Measurements from ENCODE around the gene COL5A3.
"Not testable (repeated sequence)": the region's sequence is repeated elsewhere in the genome, so short reads cannot be mapped to it uniquely, and the experiment has no call there.

Gene COL5A3

DNA sequence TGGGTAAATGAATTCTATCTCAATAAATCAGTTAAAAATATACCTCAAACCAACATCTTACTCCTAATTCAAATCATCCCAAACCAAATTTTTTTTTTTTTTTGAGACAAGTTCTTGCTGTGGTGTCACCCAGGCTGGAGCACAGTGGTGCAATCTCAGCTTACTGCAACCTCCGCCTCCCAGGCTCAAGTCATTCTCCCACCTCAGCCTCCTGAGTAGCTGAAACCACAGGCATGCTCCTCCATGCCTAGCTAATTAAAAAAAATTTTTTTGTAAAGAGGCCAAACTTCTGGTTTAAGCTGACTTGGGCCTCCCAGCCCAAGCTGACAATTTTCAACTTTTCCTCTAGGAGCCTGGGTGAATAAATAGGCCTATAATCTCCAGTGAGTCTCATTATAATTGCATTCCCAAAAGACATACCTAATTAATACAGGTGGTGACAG lies 51.9 kb downstream of the COL5A3 start:
- H3K4me1 ChIP-seq (ENCODE audit: control insufficient read depth, insufficient read depth, low read length) = no peaks in the 10 kb centered on the region
- no peaks in the 10 kb centered on the region for H3K9me3 ChIP-seq (ENCODE audit: control insufficient read depth, insufficient read depth, low read length)
- no peak overlapping the region for H3K27ac ChIP-seq (ENCODE audit: low read length)
- no peak for DNase-seq (ENCODE audit: low read depth, low spot score)
- no CpG with 5 or more reads among the region's 1 CpG for WGBS (ENCODE audit: insufficient coverage, insufficient read length)
- H3K27me3 ChIP-seq (ENCODE audit: control insufficient read depth, insufficient read depth, low read length) = 0 out of 2 replicates have a peak, but pooled peaks cover 2% of the 10 kb centered on the region
- H3K36me3 ChIP-seq (ENCODE audit: control insufficient read depth, insufficient read depth, low read length) = no peaks in the 10 kb centered on the region
- no peak overlapping the region for H3K4me3 ChIP-seq (ENCODE audit: low read length)

DNA sequence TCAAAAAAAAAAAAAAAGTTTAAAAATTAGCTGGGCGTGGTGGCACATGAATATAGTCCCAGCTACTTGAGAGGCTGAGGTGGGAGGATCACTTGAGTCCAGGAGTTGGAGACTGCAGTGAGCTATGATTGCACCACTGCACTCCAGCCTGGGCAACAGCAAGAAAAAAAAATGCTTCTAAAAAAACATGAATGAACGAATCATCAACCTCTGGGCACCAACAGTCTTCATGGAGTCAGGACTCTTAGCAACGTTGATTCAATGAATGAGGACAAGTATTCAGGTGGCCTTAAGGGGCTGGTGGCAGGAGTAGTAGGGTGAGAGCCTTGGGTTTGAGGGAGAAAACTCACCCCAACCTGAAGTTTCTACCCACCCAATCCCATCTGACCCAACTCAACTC lies 53.3 kb downstream of the COL5A3 start:
- no peak overlapping the region for H3K27ac ChIP-seq (ENCODE audit: low read length)
- no CpG with 5 or more reads among the region's 3 CpGs for WGBS (ENCODE audit: insufficient coverage, insufficient read length)
- H3K36me3 ChIP-seq (ENCODE audit: control insufficient read depth, insufficient read depth, low read length) = no peaks in the 10 kb centered on the region
- H3K9me3 ChIP-seq (ENCODE audit: control insufficient read depth, insufficient read depth, low read length) = no peaks in the 10 kb centered on the region
- no peak overlapping the region for H3K4me3 ChIP-seq (ENCODE audit: low read length)
- peaks cover 2% of the 10 kb centered on the region; the same call in 1 of the 2 replicates for H3K4me1 ChIP-seq (ENCODE audit: control insufficient read depth, insufficient read depth, low read length)
- 0 out of 2 replicates have a peak, but pooled peaks cover 2% of the 10 kb centered on the region for H3K27me3 ChIP-seq (ENCODE audit: control insufficient read depth, insufficient read depth, low read length)
- no peak for DNase-seq (ENCODE audit: low read depth, low spot score)

DNA sequence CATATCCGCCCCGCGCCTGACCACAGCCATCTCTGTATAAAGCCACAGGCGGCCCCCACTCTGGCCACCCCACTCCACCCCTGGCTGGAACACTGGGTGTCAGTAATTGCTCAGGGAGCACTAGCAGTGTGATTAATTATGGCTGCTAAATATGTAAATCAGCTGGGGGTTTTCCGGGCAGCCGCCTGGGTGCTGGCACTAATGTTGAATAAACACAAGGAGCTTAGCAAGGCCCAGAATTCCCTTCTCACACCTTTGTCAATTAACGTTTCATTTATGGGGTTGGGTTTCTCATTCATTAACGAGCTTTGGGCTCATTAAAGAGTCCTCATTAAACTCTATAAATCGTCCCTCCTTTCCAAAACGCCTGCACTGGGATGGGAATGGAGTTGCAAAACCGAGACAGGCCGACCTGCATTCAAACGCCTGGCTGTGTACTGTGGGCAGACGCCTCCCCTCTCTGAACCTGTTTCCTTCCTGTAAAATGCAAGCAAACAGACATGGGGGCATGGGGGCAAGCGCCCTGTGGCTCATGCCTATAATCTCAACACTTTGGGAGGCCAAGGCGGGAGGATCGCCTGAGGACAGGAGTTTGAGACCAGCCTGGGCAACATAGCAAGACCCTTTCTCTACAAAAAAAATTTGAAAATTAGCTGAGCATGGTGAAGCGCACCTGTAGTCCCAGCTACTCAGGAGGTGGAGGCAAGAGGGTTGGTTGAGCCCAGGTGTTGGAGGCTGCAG lies 56.3 kb downstream of the COL5A3 start:
- H3K27me3 ChIP-seq (ENCODE audit: control insufficient read depth, insufficient read depth, low read length) = no peaks in the 10 kb centered on the region
- H3K27ac ChIP-seq (ENCODE audit: low read length) = no peak overlapping the region
- H3K36me3 ChIP-seq (ENCODE audit: control insufficient read depth, insufficient read depth, low read length) = no peaks in the 10 kb centered on the region
- H3K4me1 ChIP-seq (ENCODE audit: control insufficient read depth, insufficient read depth, low read length) = peaks cover 2% of the 10 kb centered on the region; the same call in 1 of the 2 replicates
- DNase-seq (ENCODE audit: low read depth, low spot score) = no peak
- H3K4me3 ChIP-seq (ENCODE audit: low read length) = no peak overlapping the region
- WGBS (ENCODE audit: insufficient coverage, insufficient read length) = no CpG with 5 or more reads among the region's 18 CpGs
- no peaks in the 10 kb centered on the region for H3K9me3 ChIP-seq (ENCODE audit: control insufficient read depth, insufficient read depth, low read length)

DNA sequence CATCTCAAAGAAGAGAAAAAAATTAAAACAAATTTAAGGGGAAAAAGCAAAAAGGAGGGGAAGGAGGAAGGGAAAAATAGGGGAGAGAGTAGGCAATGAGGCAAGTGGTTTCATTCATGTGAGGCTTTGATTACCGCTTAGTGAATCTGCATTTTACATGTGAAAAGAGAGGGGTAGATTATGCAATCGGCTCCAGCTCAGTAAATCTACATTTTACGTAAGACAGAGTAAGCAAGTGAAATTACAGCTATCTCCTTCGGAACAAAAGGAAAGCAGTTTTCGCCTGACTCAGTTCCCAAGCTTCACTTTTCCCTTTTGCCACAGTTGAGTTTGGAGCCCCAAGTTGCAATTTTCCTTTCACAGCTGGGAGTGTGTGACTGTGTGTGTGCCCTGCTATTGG lies 58.0 kb downstream of the COL5A3 start:
- no peaks in the 10 kb centered on the region for H3K36me3 ChIP-seq (ENCODE audit: control insufficient read depth, insufficient read depth, low read length)
- no peaks in the 10 kb centered on the region for H3K27me3 ChIP-seq (ENCODE audit: control insufficient read depth, insufficient read depth, low read length)
- no peak overlapping the region for H3K4me3 ChIP-seq (ENCODE audit: low read length)
- H3K4me1 ChIP-seq (ENCODE audit: control insufficient read depth, insufficient read depth, low read length) = peaks cover 2% of the 10 kb centered on the region; the same call in 1 of the 2 replicates
- DNase-seq (ENCODE audit: low read depth, low spot score) = no peak
- no CpG with 5 or more reads among the region's 5 CpGs for WGBS (ENCODE audit: insufficient coverage, insufficient read length)
- no peak overlapping the region for H3K27ac ChIP-seq (ENCODE audit: low read length)
- H3K9me3 ChIP-seq (ENCODE audit: control insufficient read depth, insufficient read depth, low read length) = no peaks in the 10 kb centered on the region

GRCh38 chr19:9947441-9947840 lies 62.9 kb downstream of the COL5A3 start:
- H3K4me1 ChIP-seq (ENCODE audit: control insufficient read depth, insufficient read depth, low read length) = peaks cover 4% of the 10 kb centered on the region; the same call in 1 of the 2 replicates
- H3K27ac ChIP-seq (ENCODE audit: low read length) = no peak overlapping the region
- H3K4me3 ChIP-seq (ENCODE audit: low read length) = no peak overlapping the region
- H3K9me3 ChIP-seq (ENCODE audit: control insufficient read depth, insufficient read depth, low read length) = no peaks in the 10 kb centered on the region
- H3K27me3 ChIP-seq (ENCODE audit: control insufficient read depth, insufficient read depth, low read length) = no peaks in the 10 kb centered on the region
- no CpG with 5 or more reads among the region's 4 CpGs for WGBS (ENCODE audit: insufficient coverage, insufficient read length)
- H3K36me3 ChIP-seq (ENCODE audit: control insufficient read depth, insufficient read depth, low read length) = no peaks in the 10 kb centered on the region
- DNase-seq (ENCODE audit: low read depth, low spot score) = no peak

DNA sequence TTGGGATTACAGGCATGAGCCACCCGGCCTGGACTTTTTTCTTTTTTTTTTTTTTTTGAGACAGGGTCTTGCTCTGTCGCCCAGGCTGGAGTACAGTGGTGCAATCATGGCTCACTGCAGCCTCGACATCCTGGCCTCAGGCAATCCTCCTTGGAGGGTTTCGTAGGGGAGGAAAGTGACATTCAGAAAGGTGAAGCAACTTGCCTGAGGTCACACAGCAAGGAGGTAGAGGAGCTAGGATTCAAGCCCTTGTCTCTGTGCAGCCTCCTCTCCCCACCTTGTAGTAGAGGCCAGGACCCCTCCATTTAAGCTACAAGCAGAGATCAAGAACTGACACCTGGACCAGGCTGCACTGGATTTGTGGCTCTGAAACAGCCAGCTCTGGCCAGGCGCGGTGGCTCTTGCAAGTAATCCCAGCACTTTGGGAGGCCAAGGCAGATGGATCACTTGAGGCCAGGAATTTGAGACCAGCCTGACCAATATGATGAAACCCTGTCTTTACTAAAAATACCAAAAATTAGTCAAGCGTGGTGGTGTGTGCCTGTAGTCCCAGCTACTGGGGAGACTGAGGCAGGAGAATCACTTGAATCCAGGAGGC lies 63.7 kb downstream of the COL5A3 start:
- DNase-seq (ENCODE audit: low read depth, low spot score); H3K36me3 ChIP-seq (ENCODE audit: control insufficient read depth, insufficient read depth, low read length); H3K27ac ChIP-seq (ENCODE audit: low read length); H3K4me1 ChIP-seq (ENCODE audit: control insufficient read depth, insufficient read depth, low read length); H3K27me3 ChIP-seq (ENCODE audit: control insufficient read depth, insufficient read depth, low read length); H3K4me3 ChIP-seq (ENCODE audit: low read length); H3K9me3 ChIP-seq (ENCODE audit: control insufficient read depth, insufficient read depth, low read length): not testable (repeated sequence)
- WGBS (ENCODE audit: insufficient coverage, insufficient read length) = no CpG with 5 or more reads among the region's 7 CpGs

DNA sequence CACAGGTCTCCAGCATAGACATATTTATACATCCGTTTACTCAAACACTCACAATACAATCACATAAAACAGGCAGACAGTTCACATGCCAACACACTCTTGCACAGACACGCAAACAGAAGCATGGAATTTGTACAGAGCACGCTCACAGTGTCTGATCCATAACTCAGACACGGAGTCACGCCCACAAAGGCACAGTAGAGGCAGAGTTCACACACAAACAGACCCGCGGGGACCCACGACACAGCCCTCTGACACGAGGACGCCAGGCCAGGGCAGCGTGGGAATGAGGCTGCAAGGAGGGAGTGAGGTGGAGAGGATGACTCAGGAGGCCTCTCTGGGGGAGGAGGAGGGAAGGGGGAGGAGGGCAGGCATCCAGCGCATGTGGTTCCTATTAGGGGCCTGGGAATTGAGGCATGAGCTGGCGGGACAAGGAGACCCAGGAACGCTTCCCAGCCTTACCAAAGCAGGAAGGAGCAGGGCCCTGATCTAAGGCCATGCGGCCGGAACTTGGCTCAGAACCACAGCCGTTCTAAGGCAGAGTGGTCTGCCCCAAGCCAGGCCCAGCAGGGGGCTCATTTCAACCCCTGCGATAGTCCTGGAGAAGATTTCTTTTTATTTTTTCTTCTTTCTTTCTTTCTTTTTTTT lies 64.9 kb downstream of the COL5A3 start:
- H3K27ac ChIP-seq (ENCODE audit: low read length) = no peak overlapping the region
- no peak overlapping the region for H3K4me3 ChIP-seq (ENCODE audit: low read length)
- H3K36me3 ChIP-seq (ENCODE audit: control insufficient read depth, insufficient read depth, low read length) = no peaks in the 10 kb centered on the region
- DNase-seq (ENCODE audit: low read depth, low spot score) = no peak
- H3K9me3 ChIP-seq (ENCODE audit: control insufficient read depth, insufficient read depth, low read length) = no peaks in the 10 kb centered on the region
- H3K4me1 ChIP-seq (ENCODE audit: control insufficient read depth, insufficient read depth, low read length) = peaks cover 4% of the 10 kb centered on the region; the same call in 1 of the 2 replicates
- no peaks in the 10 kb centered on the region for H3K27me3 ChIP-seq (ENCODE audit: control insufficient read depth, insufficient read depth, low read length)
- WGBS (ENCODE audit: insufficient coverage, insufficient read length) = 100% methylated on average over 1 of the region's 18 CpGs

DNA sequence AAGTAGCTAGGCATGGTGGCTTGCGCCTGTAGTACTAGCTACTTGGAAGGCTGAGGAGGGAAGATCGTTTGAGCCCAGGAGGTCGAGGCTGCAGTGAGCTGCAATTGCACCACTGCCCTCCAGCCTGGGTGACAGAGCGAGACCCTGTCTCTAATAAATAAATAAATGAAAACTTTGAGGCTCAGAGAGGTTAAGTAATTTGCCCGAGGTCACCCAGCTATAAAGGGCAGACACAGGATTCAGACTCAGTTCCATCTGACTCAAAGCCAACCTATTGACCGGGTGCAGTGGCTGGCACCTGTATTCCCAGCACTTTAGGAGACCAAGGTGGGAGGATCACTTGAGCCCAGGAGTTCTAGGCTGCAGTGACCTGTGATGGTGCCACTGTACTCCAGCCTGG lies 66.6 kb downstream of the COL5A3 start:
- Histone ChIP-seq H3K9me3 (ENCODE audit: control insufficient read depth, insufficient read depth, low read length) (no peaks in the 10 kb centered on the region), H3K36me3 (ENCODE audit: control insufficient read depth, insufficient read depth, low read length) (no peaks in the 10 kb centered on the region), H3K4me3 (ENCODE audit: low read length) (no peak overlapping the region), H3K4me1 (ENCODE audit: control insufficient read depth, insufficient read depth, low read length) (peaks cover 4% of the 10 kb centered on the region; the same call in 1 of the 2 replicates), H3K27me3 (ENCODE audit: control insufficient read depth, insufficient read depth, low read length) (no peaks in the 10 kb centered on the region), H3K27ac (ENCODE audit: low read length) (no peak overlapping the region)
- DNase-seq (ENCODE audit: low read depth, low spot score) = no peak
- no CpG with 5 or more reads among the region's 6 CpGs for WGBS (ENCODE audit: insufficient coverage, insufficient read length)

DNA sequence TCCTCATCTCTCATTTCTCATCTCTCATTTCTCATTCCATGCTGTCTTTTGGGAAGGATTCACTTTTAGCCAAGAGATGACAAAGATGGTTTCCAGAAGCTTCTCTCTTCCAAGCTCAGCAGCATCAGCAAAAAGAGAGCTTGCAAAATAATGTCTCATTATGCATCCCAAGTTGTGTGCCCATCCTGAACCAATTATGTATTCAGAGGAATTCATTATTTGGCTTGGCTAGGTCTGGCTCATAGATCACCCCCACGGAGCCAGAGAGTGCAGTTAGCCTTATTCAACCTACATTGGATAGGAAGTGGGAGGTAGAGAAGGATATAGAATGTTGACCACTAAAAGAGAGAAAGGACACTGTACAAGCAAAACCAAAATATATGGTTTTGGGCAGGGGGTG lies 68.6 kb downstream of the COL5A3 start:
- Histone ChIP-seq H3K9me3 (ENCODE audit: control insufficient read depth, insufficient read depth, low read length) (no peaks in the 10 kb centered on the region), H3K27me3 (ENCODE audit: control insufficient read depth, insufficient read depth, low read length) (no peaks in the 10 kb centered on the region), H3K4me1 (ENCODE audit: control insufficient read depth, insufficient read depth, low read length) (peaks cover 4% of the 10 kb centered on the region; the same call in 1 of the 2 replicates), H3K27ac (ENCODE audit: low read length) (no peak overlapping the region), H3K4me3 (ENCODE audit: low read length) (no peak overlapping the region), H3K36me3 (ENCODE audit: control insufficient read depth, insufficient read depth, low read length) (no peaks in the 10 kb centered on the region)
- no peak for DNase-seq (ENCODE audit: low read depth, low spot score)
- no CpG with 5 or more reads among the region's 1 CpG for WGBS (ENCODE audit: insufficient coverage, insufficient read length)

GRCh38 chr19:9941231-9941630 lies 69.1 kb downstream of the COL5A3 start:
- H3K27ac ChIP-seq (ENCODE audit: low read length) = no peak overlapping the region
- no peaks in the 10 kb centered on the region for H3K9me3 ChIP-seq (ENCODE audit: control insufficient read depth, insufficient read depth, low read length)
- no peaks in the 10 kb centered on the region for H3K27me3 ChIP-seq (ENCODE audit: control insufficient read depth, insufficient read depth, low read length)
- H3K4me3 ChIP-seq (ENCODE audit: low read length) = no peak overlapping the region
- peaks cover 4% of the 10 kb centered on the region; the same call in 1 of the 2 replicates for H3K4me1 ChIP-seq (ENCODE audit: control insufficient read depth, insufficient read depth, low read length)
- no CpG with 5 or more reads among the region's 1 CpG for WGBS (ENCODE audit: insufficient coverage, insufficient read length)
- no peaks in the 10 kb centered on the region for H3K36me3 ChIP-seq (ENCODE audit: control insufficient read depth, insufficient read depth, low read length)
- no peak for DNase-seq (ENCODE audit: low read depth, low spot score)
